ENCODE measurements around the gene ABTB2. TPM values are rescaled to one million over a fixed set of nuclear protein-coding genes. Genes with fewer than 3 reads are reported as not detected.

ABTB2 gene
- total and polyA plus RNA-seq, 2 of the 8 experiments (the other 6 are each of a cell fraction or from before 2014, with no cell fraction given) = 7.7 to 10.2 TPM

GRCh38 chr11:34219941-34220370 is 137.9 kb downstream of the ABTB2 start (continued):
- TF ChIP-seq PHF8 (conservative IDR thresholded peaks at IDR 0.05; ENCODE audit: low read depth, low read length) = no peak
- no peak for TF ChIP-seq KDM1A (IDR thresholded peaks at IDR 0.05; ENCODE audit: borderline replicate concordance, low read length)
- TF ChIP-seq CTCF (IDR thresholded peaks at IDR 0.05; ENCODE audit: control extremely low read depth in 1 of 3, insufficient read depth in 1 of 3, low read depth in 1 of 3, low read length in 3 of 3) = no peak
- TF ChIP-seq MAFK (IDR thresholded peaks at IDR 0.05; ENCODE audit: low read depth, low read length) = no peak
- no peak for TF ChIP-seq CBX5 (IDR thresholded peaks at IDR 0.05; ENCODE audit: low read depth, low read length)
- no peak for TF ChIP-seq RXRA (IDR thresholded peaks at IDR 0.05; ENCODE audit: insufficient read depth, low read depth, low read length)
- TF ChIP-seq KDM4A (IDR thresholded peaks at IDR 0.05; ENCODE audit: low read depth, low read length, severe bottlenecking) = no peak
